Activated T-cell treated with anti-CD3 and anti-CD28 coated beads, Interleukin-2, amount 50 U/mL, for 1 hour (primary cell): ENCODE measurements around the gene ITGA11.

Source experiments
- DNase-seq: peaks from one replicate; pipeline ENCODE4 v3.0.0-alpha.2; 2020

Gene ITGA11

GRCh38 chr15:68372291-68372811, 59.6 kb downstream of the ITGA11 start:
- no peak for DNase-seq

DNA sequence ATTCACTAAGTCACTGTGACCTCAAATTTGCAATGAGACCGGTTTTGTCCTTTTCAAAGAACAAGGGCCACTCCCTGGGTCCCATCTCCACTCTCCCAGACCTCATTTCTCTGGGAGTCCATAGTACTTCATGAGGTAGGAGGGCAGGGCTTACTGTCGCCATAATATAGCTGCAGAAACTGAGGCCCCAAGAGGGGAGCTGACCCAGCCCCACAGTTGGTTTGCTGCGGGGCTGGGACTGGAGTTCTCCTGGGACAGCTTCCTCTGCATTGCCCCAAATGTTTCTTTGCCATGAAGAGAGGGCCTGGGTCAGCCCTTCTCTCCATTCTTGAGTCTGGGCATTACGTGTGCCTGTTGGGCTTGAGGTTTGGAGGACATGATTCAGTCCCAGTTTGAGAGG, 60.1 kb downstream of the ITGA11 start:
- DNase-seq, result no peak

- no peak for DNase-seq
Measured at GRCh38 chr15:68371160-68371559, 60.8 kb downstream of the ITGA11 start.

GRCh38 chr15:68370768-68371151, 61.2 kb downstream of the ITGA11 start:
- no peak for DNase-seq

DNA sequence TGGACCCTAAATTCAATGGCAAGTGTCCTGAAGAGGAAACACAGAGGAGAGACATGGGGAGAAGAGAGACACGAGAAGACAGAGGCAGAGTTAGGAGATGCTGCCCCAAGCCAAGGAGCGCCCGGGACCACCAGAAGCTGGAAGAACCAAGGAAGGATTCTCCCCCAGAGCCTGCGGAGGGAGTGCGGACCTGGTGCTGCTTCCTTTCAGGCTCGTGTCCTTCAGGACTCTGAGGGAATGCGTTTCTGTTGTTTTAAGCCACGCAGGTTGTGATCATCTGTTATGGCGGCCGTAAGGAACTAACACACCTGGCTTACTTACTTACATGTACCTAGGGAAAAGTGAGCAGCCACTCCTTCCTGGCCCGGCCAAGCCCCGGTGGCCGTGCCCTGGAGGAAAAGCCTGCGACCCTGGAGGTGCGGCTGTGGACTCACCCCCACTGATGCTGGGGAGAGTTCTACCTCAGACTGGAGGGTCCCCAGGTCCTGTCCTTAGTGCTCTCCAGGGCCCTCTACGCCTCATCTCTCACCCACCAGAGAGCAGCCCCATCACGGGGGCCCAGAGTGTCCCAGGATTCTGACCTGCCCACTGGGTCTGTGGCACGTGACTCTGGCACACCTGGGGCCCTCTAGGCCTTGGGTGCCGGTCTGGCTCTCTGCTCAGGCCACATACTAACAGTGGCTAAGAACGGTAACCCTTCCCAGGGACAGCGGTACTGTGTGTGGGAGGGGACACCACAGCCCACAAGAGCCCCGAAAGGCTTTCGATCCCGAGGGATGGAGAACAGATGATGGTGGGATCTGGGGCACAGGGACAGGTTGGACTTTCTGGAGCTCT, 61.8 kb downstream of the ITGA11 start:
- DNase-seq, result no peak

GRCh38 chr15:68368731-68369435, 63.1 kb downstream of the ITGA11 start:
- DNase-seq, result no peak

- DNase-seq, result no peak
Measured at GRCh38 chr15:68367992-68368391, 64.0 kb downstream of the ITGA11 start.

GRCh38 chr15:68367226-68367625, 64.7 kb downstream of the ITGA11 start:
- DNase-seq, result no peak

- DNase-seq, result no peak
Measured at GRCh38 chr15:68366314-68366713, 65.6 kb downstream of the ITGA11 start.

- DNase-seq, result no peak
Measured at GRCh38 chr15:68365770-68366169, 66.2 kb downstream of the ITGA11 start.

DNA sequence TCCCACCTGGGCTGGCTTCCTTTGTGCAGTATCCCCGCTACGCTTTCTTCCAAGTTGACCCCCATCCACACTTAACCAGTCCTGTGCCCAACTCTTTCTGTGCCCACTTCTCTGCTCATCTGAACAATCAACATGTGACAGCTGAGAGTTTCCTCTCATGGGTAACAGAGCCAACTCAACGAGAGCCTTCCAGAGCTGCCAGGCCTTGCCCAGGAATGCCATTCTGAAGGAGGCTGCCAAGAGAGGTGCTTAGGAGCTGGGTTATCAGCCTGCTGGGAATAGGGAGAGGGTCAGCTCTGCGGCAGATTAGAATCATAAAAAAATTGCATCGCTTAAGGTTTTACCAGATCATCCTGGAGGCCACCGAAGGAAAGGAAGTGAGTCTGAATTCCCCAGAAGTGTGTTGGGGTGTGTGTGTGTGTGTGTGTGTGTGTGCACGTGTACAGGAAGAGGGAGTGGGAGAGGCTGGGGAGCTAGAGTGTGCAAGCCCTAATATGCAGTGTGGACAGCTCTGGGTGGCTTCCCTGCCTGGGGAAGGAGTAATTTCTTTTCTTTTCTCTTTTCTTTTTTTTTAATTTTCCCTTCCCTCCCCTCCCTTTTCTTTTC, 66.7 kb downstream of the ITGA11 start:
- no peak for DNase-seq

DNA sequence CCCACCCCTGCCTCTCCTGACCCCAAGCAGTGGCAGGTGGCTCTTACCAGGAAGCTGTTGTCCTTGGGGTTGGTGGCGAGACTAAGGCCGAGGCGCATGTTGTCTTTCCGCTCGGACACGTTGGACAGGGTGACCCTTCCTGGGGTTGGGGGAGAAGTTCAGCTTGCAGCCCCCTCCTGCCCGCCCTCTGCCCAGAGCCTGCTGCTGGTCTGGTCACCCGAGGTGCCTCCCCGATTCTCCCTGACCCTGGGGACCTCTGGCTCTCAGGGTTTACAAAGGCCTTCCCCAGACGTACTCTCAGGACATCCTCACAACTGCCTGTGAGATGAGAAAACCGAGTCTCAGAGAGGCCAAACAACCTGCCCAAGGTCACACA, 67.3 kb downstream of the ITGA11 start:
- DNase-seq, result no peak

DNA sequence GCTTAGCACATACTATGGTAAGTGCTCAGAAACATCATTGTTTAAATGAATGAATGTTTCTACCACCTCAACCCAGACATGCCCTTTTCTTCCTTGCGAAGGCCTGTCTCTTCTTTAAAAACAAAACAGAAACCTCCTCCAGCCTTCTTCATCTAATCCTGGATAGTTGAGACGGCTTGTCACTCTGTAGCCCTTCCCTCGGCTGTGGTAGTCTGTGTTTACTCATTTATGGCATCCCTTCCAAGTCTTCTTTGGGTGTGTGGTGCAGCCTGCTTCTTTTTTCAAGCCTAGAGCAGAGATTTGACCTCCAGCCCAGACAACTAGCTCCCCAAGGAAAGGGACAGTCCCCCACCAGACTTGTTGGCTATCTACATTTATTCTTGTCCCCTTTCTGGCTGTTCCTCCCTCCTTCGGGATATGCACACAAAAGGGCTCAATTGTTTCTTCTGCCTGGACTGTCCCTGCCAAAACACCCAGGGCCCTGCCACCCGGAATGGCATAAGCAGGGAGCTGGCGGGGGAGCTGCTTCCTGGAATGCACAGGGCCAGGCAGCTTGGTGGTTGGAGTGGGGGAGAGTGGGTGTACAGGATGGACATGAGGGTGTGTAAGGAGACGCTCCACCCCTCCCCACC, 67.8 kb downstream of the ITGA11 start:
- no peak for DNase-seq

DNA sequence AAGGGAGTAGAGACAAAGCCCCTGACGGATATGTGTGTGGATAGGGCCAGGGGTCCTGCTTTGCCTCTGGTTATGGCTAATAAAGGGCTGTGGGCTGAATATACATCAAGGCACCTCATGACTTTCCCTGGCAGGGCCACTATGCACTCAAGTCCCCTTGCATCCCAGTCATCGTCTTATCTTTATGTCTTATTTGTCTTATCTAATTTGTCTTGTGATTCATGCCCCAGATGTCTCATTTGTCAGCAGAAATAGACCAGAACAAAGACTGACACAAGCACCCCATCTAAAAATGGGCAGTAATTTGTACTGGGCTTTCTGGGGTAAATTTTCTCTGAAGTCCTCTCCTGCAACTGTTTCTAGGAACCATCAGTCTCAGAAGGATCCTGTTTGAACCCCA, 68.6 kb downstream of the ITGA11 start:
- DNase-seq, result no peak

DNA sequence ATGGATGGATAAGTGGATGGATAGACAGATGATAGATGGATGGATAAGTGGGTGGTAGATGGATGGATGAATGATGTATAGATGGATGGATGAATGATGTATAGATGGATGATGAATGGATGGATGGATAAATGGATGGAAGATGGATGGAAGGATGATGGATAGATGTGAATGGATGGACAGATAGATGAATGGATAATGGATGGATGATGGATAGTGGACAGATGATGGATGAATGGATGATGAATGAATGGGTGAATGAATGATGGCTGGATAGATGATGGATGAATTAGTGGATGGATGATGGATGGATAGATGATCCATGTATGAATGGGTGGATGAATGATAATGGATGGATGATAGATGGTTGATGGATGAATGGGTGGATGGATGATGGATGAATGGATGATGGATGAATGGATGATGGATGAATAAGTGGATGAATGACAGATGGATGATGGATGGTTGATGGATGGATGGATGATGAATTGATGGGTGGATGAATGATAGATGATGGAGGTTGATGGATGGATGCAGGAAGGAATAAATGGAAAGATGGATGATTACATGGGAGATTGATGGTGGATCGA, 69.3 kb downstream of the ITGA11 start:
- DNase-seq, result no peak

DNA sequence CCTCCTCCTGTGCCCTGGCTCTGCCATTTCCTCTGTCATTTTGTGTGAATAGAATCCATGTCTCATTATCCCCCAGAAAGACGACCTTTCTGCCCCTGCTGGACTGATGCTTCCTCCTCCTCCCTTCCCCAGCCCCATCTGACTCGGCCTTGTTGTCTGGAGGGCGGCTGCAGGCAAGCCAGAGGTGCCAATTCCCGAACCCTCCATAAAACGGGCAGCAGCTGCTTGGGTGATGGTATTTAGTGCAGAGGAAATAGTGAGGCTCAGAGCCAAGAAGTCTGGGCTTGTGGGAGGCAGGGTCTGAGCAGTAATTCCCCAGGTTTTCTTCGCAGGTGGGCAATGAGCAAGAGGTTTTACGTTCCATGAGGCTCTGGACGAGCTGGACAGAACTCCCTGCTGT, 71.2 kb downstream of the ITGA11 start:
- DNase-seq, result no peak

DNA sequence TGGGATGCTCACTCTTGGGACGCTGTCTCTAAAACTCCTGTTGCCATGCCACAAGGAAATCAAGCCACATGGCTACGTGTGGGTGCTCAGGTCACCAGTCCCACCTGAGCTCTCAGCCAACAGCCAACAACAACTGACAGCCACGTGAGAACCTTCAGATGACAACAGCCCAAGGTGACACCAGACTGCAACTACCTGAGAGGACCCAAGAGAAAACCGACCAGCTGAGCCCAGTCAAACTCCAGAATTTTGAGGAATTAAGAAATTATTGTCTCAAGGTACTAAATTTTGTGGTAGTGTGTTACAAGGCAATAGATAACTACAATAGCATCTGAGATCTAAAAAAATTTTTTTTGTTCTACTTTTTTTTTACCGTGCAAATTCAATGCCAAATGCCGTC, 75.2 kb downstream of the ITGA11 start:
- no peak for DNase-seq

- no peak for DNase-seq
Measured at GRCh38 chr15:68354923-68355322, 77.0 kb downstream of the ITGA11 start.

- DNase-seq, result no peak
Measured at GRCh38 chr15:68354268-68354667, 77.7 kb downstream of the ITGA11 start.

DNA sequence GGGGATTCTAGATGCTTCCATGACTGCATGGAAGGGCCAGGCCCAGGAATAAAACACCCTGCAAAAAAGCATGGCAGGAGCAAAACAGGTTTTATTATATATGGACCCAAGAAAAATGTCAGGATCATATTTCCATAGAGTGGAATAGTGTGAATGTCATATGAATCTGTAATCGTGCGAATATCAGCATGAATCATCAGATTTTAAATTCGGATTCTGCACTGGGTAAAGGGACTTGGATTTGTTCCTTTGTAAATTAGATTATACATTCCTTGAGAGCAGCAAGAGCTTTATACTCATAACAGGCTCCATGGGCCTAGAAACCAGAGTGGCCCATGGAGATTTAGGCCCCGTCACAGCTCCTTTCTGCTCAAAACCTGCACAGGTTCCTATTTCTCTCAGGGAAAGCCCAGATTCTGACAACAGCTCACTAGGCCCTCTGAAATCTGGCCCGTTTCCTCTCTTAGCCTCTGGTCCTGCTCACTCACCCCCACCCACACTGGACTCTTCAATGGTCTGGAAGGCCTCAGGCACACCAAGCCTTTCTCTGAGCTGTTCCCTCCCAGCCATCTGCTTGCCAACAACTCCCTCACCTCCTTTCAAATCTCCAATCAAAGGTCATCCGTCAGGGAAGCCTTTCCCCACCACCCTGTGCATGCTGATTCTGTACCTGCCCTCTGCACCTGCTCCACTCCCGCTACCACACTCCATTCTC, 78.4 kb downstream of the ITGA11 start:
- no peak for DNase-seq

DNA sequence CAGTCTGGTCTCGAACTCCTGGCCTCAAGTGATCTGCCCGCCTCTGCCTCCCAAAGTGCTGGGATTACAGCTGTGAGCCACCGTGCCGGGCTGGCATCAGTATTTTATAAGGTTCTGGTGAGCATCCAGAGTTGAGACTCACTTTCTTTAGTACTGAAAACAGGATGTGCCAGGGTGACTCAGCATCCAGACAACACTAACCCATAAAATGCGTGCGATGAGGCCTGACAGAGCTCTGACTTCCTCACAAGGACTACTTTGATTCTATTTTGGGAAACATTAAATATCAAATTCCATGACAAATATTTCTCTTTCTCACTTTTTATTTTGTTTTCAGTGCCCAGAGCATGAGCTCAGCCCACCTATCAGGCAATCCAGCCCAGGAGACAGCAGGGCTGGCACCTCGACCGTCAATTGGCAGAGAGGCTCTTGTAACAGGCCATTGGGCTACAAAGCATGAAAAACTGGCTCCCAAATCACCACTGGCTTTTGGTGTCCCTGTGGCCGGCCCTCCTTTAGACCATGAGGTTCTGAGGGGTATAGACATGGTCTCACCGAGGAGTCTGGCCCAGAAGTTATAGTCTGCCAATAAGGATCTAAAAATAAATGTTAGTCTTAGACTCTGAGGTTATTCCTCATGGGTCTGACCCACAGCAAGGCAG, 79.4 kb downstream of the ITGA11 start:
- peak; percentile 23 for DNase-seq

GRCh38 chr15:68349151-68349550, 82.8 kb downstream of the ITGA11 start:
- DNase-seq, result no peak
